H1 (cell line): Measurements from ENCODE around the gene FAM24B. TPM values are rescaled to one million over a fixed set of nuclear protein-coding genes. Genes with fewer than 3 reads are reported as not detected.

ENCODE experiments used
- CTCF ChIA-PET: fragments of 300-600 bp; sonication (Branson Sonifier 250); formaldehyde crosslinking; loops from one replicate; lab custom pipeline; 2021; ENCODE audit not compliant: partially characterized antibody; lab: Charles Lee
- POLR2A ChIA-PET: fragments of 300-600 bp; sonication (Branson Sonifier 250); formaldehyde crosslinking; loops from one replicate; lab custom pipeline; 2021; ENCODE audit warnings: inconsistent platforms; ENCODE audit not compliant: partially characterized antibody; lab: Charles Lee
- DNase-seq, 2 experiments: peaks; one replicate each; pipeline versions ENCODE4 v3.0.0 to v3.0.0-alpha.2; 2010 to 2022; ENCODE audit warnings: low spot score in 2 of 2, low read depth in 1 of 2, mixed read lengths in 1 of 2
- FAIRE-seq: peaks from 2 replicates; lab custom pipeline; 2011; peaks lifted over from hg19 to GRCh38; lab: Jason Lieb, UNC
- H2AFZ ChIP-seq: 2 replicates; pipeline ENCODE4 v1.8.1; 2012; ENCODE audit warnings: low read length, inconsistent platforms
- H2AK5ac ChIP-seq: 2 replicates; pipeline ENCODE4 v1.6.1; 2013; ENCODE audit warnings: low read depth, low read length
- H2BK120ac ChIP-seq: replicated peaks from 2 replicates; pipeline ENCODE3; 2013; ENCODE audit warnings: low read depth, low read length, inconsistent platforms
- H2BK12ac ChIP-seq: 2 replicates; pipeline ENCODE4 v1.6.1; 2013; ENCODE audit warnings: low read depth, low read length
- H2BK15ac ChIP-seq: 2 replicates; pipeline ENCODE4 v1.6.1; 2013; ENCODE audit warnings: low read length
- H2BK20ac ChIP-seq: 2 replicates; pipeline ENCODE4 v1.6.1; 2013; ENCODE audit warnings: low read length
- H2BK5ac ChIP-seq: 2 replicates; pipeline ENCODE4 v1.6.1; 2013; ENCODE audit warnings: low read depth, low read length
- H3K14ac ChIP-seq: 2 replicates; pipeline ENCODE4 v1.6.1; 2013; ENCODE audit warnings: inconsistent platforms; ENCODE audit not compliant: insufficient read length
- H3K18ac ChIP-seq: 2 replicates; pipeline ENCODE4 v1.6.1; 2013; ENCODE audit warnings: low read length; ENCODE audit errors: extremely low read depth
- H3K23ac ChIP-seq: 2 replicates; pipeline ENCODE4 v1.6.1; 2013; ENCODE audit warnings: inconsistent platforms; ENCODE audit not compliant: insufficient read length
- H3K23me2 ChIP-seq: 2 replicates; pipeline ENCODE4 v1.6.1; 2013; ENCODE audit warnings: low read depth, low read length
- H3K27ac ChIP-seq: 2 replicates; pipeline ENCODE4 v1.6.1; 2011; ENCODE audit warnings: low read depth, low read length, inconsistent platforms
- H3K27me3 ChIP-seq, 4 experiments: replicated peaks in 1 of 4; 1 replicate in 1 of 4; 2 replicates in 3 of 4; pipeline versions ENCODE4 v1.6.1 to v1.8.1; 2011 to 2013; ENCODE audit warnings: low read length in 3 of 4, mild to moderate bottlenecking in 3 of 4, inconsistent platforms in 2 of 4, mixed read lengths in 2 of 4, moderate library complexity in 1 of 4; ENCODE audit not compliant: control insufficient read depth in 3 of 4, insufficient read depth in 3 of 4; ENCODE audit errors: extremely low read depth in 1 of 4
- H3K36me3 ChIP-seq, 4 experiments: 2 replicates each; pipeline versions ENCODE4 v1.6.1 to v1.8.1; 2011 to 2013; ENCODE audit warnings: mild to moderate bottlenecking in 4 of 4, low read length in 3 of 4, moderate library complexity in 2 of 4, control low read depth in 1 of 4, inconsistent platforms in 1 of 4; ENCODE audit not compliant: insufficient read depth in 4 of 4, control insufficient read depth in 2 of 4
- H3K4ac ChIP-seq: replicated peaks from 2 replicates; pipeline ENCODE3; 2013; ENCODE audit warnings: low read length, low read depth, mixed read lengths, inconsistent platforms; ENCODE audit not compliant: insufficient read length
- H3K4me1 ChIP-seq, 4 experiments: replicated peaks in 1 of 4; 1 replicate in 1 of 4; 2 replicates in 3 of 4; pipeline versions ENCODE4 v1.6.1 to v1.8.1; 2011 to 2013; ENCODE audit warnings: low read length in 3 of 4, inconsistent platforms in 2 of 4, mixed read lengths in 1 of 4; ENCODE audit not compliant: insufficient read depth in 4 of 4, control insufficient read depth in 3 of 4
- H3K4me2 ChIP-seq, 2 experiments: 2 replicates each; pipeline versions ENCODE4 v1.6.1 to v1.8.1; 2011 to 2013; ENCODE audit warnings: low read depth in 2 of 2, low read length in 2 of 2, control low read depth in 1 of 2, inconsistent platforms in 1 of 2, mild to moderate bottlenecking in 1 of 2; ENCODE audit not compliant: insufficient read depth in 1 of 2
- H3K4me3 ChIP-seq, 4 experiments: fragments of 200-600, 300-600 bp in 1 of 4; sonication (generic), shearing (Covaris generic), sonication (Bioruptor Twin) in 1 of 4; 2 replicates each; pipeline versions ENCODE4 v1.5.1 to v1.8.1; 2011 to 2016; ENCODE audit warnings: low read length in 4 of 4, low read depth in 3 of 4, control low read depth in 2 of 4, inconsistent platforms in 2 of 4, mild to moderate bottlenecking in 2 of 4, mixed read lengths in 1 of 4, moderate library complexity in 1 of 4; ENCODE audit not compliant: insufficient read depth in 2 of 4; ENCODE audit errors: extremely low read depth in 1 of 4
- H3K56ac ChIP-seq: replicated peaks from 2 replicates; pipeline ENCODE3; 2013; ENCODE audit warnings: low read depth, mild to moderate bottlenecking, mixed read lengths, low read length, inconsistent platforms; ENCODE audit not compliant: insufficient read length
- H3K79me1 ChIP-seq: 2 replicates; pipeline ENCODE4 v1.6.1; 2013; ENCODE audit warnings: low read depth, low read length, control low read depth
- H3K79me2 ChIP-seq, 2 experiments: 2 replicates each; pipeline versions ENCODE4 v1.6.1 to v1.8.1; 2012 to 2013; ENCODE audit warnings: low read length in 2 of 2, mild to moderate bottlenecking in 2 of 2, inconsistent platforms in 1 of 2; ENCODE audit not compliant: insufficient read depth in 2 of 2, control insufficient read depth in 1 of 2
- H3K9ac ChIP-seq, 4 experiments: replicated peaks in 1 of 4; 1 replicate in 1 of 4; 2 replicates in 3 of 4; pipeline versions ENCODE4 v1.6.1 to v1.8.1; 2011 to 2013; ENCODE audit warnings: low read depth in 3 of 4, low read length in 3 of 4, control low read depth in 2 of 4, mild to moderate bottlenecking in 2 of 4, moderate library complexity in 2 of 4, inconsistent platforms in 1 of 4; ENCODE audit errors: extremely low read depth in 1 of 4
- H3K9me3 ChIP-seq, 2 experiments: 2 replicates each; pipeline versions ENCODE4 v1.6.1 to v1.8.1; 2012 to 2013; ENCODE audit warnings: mild to moderate bottlenecking in 2 of 2, moderate library complexity in 2 of 2, control low read depth in 1 of 2, inconsistent platforms in 1 of 2, low read depth in 1 of 2, low read length in 1 of 2, mixed read lengths in 1 of 2; ENCODE audit not compliant: insufficient read depth in 2 of 2
- H4K20me1 ChIP-seq, 2 experiments: replicated peaks in 1 of 2; 2 replicates each; pipeline versions ENCODE3 to v1.8.1; 2011 to 2013; ENCODE audit warnings: inconsistent platforms in 2 of 2, low read length in 2 of 2, mild to moderate bottlenecking in 1 of 2; ENCODE audit not compliant: insufficient read depth in 2 of 2, control insufficient read depth in 1 of 2
- H4K5ac ChIP-seq: 2 replicates; pipeline ENCODE4 v1.6.1; 2013; ENCODE audit warnings: low read length, low read depth, mixed read lengths, inconsistent platforms; ENCODE audit not compliant: insufficient read length
- H4K8ac ChIP-seq: 2 replicates; pipeline ENCODE4 v1.8.0; 2013; ENCODE audit warnings: mild to moderate bottlenecking, moderate library complexity, low read length, inconsistent platforms; ENCODE audit not compliant: insufficient read depth; ENCODE audit errors: extremely low read depth
- H4K91ac ChIP-seq: replicated peaks from 2 replicates; pipeline ENCODE3; 2013; ENCODE audit warnings: low read length, mixed read lengths, inconsistent platforms; ENCODE audit not compliant: insufficient read length
- ASH2L ChIP-seq: fragments of 200-600, 300-600 bp; sonication (generic); IDR thresholded peaks from one replicate; pipeline ENCODE4 v1.7.1; 2017; ENCODE audit warnings: low read length
- BRCA1 ChIP-seq: IDR thresholded peaks from 2 replicates; pipeline ENCODE4 v1.6.1; 2012; ENCODE audit warnings: low read depth, low read length, improper control_type of control experiment
- CHD1 ChIP-seq: IDR thresholded peaks from 2 replicates; pipeline ENCODE4 v1.6.1; 2012; ENCODE audit warnings: low read depth, low read length, improper control_type of control experiment
- E2F6 ChIP-seq: IDR thresholded peaks from 2 replicates; pipeline ENCODE4 v1.6.1; 2012; ENCODE audit warnings: inconsistent platforms
- EGR1 ChIP-seq: IDR thresholded peaks from 2 replicates; pipeline ENCODE4 v1.6.1; 2011; ENCODE audit warnings: low read depth, low read length, borderline replicate concordance
- FOSL1 ChIP-seq: IDR thresholded peaks from 2 replicates; pipeline ENCODE4 v1.6.1; 2011; ENCODE audit warnings: mild to moderate bottlenecking, low read depth, low read length, moderate library complexity; ENCODE audit not compliant: insufficient read depth
- GTF2F1 ChIP-seq: IDR thresholded peaks from 2 replicates; pipeline ENCODE4 v1.6.1; 2012; ENCODE audit warnings: low read depth, low read length, improper control_type of control experiment, borderline replicate concordance
- PHF8 ChIP-seq: fragments of 200-600 bp; sonication (generic); conservative IDR thresholded peaks from 2 replicates; pipeline ENCODE4 v1.7.1; 2012; ENCODE audit warnings: low read depth, mild to moderate bottlenecking, inconsistent platforms, low read length, moderate library complexity
- RAD21 ChIP-seq, 2 experiments: IDR thresholded peaks in 1 of 2; conservative IDR thresholded peaks in 1 of 2; 2 replicates each; pipeline ENCODE4 v1.6.1; 2011; ENCODE audit warnings: low read depth in 2 of 2, low read length in 2 of 2, improper control_type of control experiment in 1 of 2, inconsistent platforms in 1 of 2, mild to moderate bottlenecking in 1 of 2, moderate library complexity in 1 of 2
- RXRA ChIP-seq: IDR thresholded peaks from 2 replicates; pipeline ENCODE4 v1.6.1; 2011; ENCODE audit warnings: low read depth, mild to moderate bottlenecking, low read length, moderate library complexity; ENCODE audit not compliant: insufficient read depth
- WGBS, 2 experiments: shearing (Covaris generic) in 1 of 2; methylation state at CpG; one replicate each; pipeline versions ENCODE4 v1.1.6 to v1.1.7; 2013 to 2015; ENCODE audit warnings: low lambda C conversion rate in 2 of 2, mixed read lengths in 2 of 2, inconsistent platforms in 1 of 2, low coverage in 1 of 2, missing lambda C conversion rate in 1 of 2; ENCODE audit not compliant: insufficient replicate concordance in 2 of 2, insufficient coverage in 1 of 2, insufficient read length in 1 of 2; ENCODE audit errors: extremely low coverage in 1 of 2, missing lambda C conversion rate in 1 of 2; 5-methylcytosine and 5-hydroxymethylcytosine counted together
- polyA plus RNA-seq, 7 experiments: library from polyadenylated mRNA; depleted of rRNA in 3 of 7; stranded (reverse) in 5 of 7; unstranded in 2 of 7; fragments of >200 nt in 5 of 7; fragments of 200-250 nt in 2 of 7; gene quantifications; 1 replicate in 5 of 7; 2 replicates in 1 of 7; 4 replicates in 1 of 7; pipeline versions ENCODE4 v1.2.1 to v1.2.3, GENCODE V29; 2011 to 2013; ENCODE audit warnings: missing spikeins in 2 of 7, mixed read lengths in 2 of 7
- total RNA-seq: library from RNA; stranded (reverse); fragmentation: NEBNext Ultra II Directional; extraction: Animal tissue kit (Norgen Biotek cat#: 25700); gene quantifications from 2 replicates; pipeline ENCODE4 v1.2.1, GENCODE V29; 2021

The FAM24B gene
- total and polyA plus RNA-seq, 2 of the 8 experiments (the other 6 are each of a cell fraction or from before 2014, with no cell fraction given) = 0.50 to 0.56 TPM

- H3K56ac ChIP-seq = peak overlapping the region; percentile 26
- no peak overlapping the region for H3K4ac ChIP-seq
- peaks cover 0 to 3% (median 0%) of the 10 kb centered on the region in 4 experiments; a peak in 3 of 7 replicates for H3K27me3 ChIP-seq
- H4K20me1 ChIP-seq = no peaks in the 10 kb centered on the region
- no peak overlapping the region for H3K27ac ChIP-seq
- TF ChIP-seq RAD21 (IDR thresholded peaks at IDR 0.05 in 1 of 2, conservative IDR thresholded peaks at IDR 0.05 in 1 of 2; ENCODE audit: low read depth in 2 of 2, low read length in 2 of 2) (no peak), ASH2L (no peak), E2F6 (no peak), FOSL1 (no peak), CHD1 (no peak), GTF2F1 (no peak), EGR1 (no peak), RXRA (no peak), BRCA1 (no peak), PHF8 (no peak)
- peak overlapping the region; percentile 73; the same call in 1 of the 2 replicates for H2BK15ac ChIP-seq
- H2AK5ac ChIP-seq = peak overlapping the region; percentile 17; the same call in 1 of the 2 replicates
- peak overlapping the region in 1 of 2 experiments; percentile 50; a peak in 2 of 4 replicates for H3K4me2 ChIP-seq
- no peaks in the 10 kb centered on the region for H3K36me3 ChIP-seq
- FAIRE-seq (no peak), DNase-seq (no peak)
- WGBS, 2 experiments = 90% methylated on average over 14 of the region's 14 CpGs; no CpG with 5 or more reads in 1 of the 2 experiments
- peak overlapping the region in 1 of 4 experiments; percentile 6; a peak in 1 of 8 replicates for H3K4me3 ChIP-seq
- peak overlapping the region; percentile 19; the same call in 1 of the 2 replicates for H3K18ac ChIP-seq
- no peaks in the 10 kb centered on the region; a peak in 1 of 4 replicates for H3K9me3 ChIP-seq
- H4K8ac ChIP-seq = peak overlapping the region; percentile 68
- peak overlapping the region; percentile 16 for H2BK20ac ChIP-seq
- no peak overlapping the region for H3K9ac ChIP-seq
- no peak overlapping the region for H3K14ac ChIP-seq
- peaks cover 5 to 29% (median 16%) of the 10 kb centered on the region in 4 experiments for H3K4me1 ChIP-seq
- peak overlapping the region; percentile 61 for H2BK120ac ChIP-seq
- ChIA-PET POLR2A (interaction anchor here (0.7 to 1.1 kb wide), 2 partner anchors 15 to 21 kb away, joined by 3 to 4 read pairs; no protein-coding TSS in a partner anchor), CTCF (interaction anchor here (1.1 kb wide), 1 partner anchor 26 kb away, joined by 4 read pairs; no protein-coding TSS in a partner anchor)
- 0 out of 2 replicates have a peak overlapping the region, but pooled peaks have one; percentile 8 for H2BK5ac ChIP-seq
- peak overlapping the region; percentile 89 for H4K91ac ChIP-seq
- H2BK12ac ChIP-seq = peak overlapping the region; percentile 75; the same call in 1 of the 2 replicates
- peak overlapping the region; percentile 29 for H4K5ac ChIP-seq
- H3K23me2 ChIP-seq = no peaks in the 10 kb centered on the region; the same call in 1 of the 2 replicates
- H2AFZ ChIP-seq = no peak overlapping the region
- H3K23ac ChIP-seq = no peak overlapping the region
- H3K79me2 ChIP-seq = no peaks in the 10 kb centered on the region
- no peaks in the 10 kb centered on the region for H3K79me1 ChIP-seq
Measured at GRCh38 chr10:122878799-122879338, 512 bp downstream of the FAM24B start.
